ENCODE results near the gene LDLRAD4.
A peak's percentile ranks its signal among the peaks of the same experiment; 100 is the strongest.

DNA sequence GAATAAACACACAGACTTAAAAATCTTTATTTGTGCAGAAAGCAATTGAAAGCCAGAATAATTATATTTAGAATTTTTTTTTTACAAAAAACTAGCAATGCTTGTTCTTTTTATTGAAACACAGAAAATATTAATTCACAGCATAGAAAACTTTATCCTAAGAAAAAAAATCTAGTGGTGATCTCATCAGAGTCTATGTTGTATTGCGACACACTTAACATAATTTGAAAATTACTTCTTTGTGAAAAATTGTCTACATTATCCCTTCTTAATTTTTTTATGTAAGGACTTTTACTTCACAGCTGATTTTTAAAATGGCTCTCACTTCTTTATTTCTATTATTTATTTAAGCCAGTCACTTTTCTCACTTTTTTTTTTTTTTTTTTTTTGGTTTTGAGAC lies 103.4 kb downstream of the LDLRAD4 start:
- no peak for TF ChIP-seq ZFP3 (CRISPR knock-in tag; IDR thresholded peaks at IDR 0.05)
- no peak for TF ChIP-seq ZFP30 (CRISPR knock-in tag; IDR thresholded peaks at IDR 0.05)
- TF ChIP-seq TOX (CRISPR knock-in tag; IDR thresholded peaks at IDR 0.05; ENCODE audit: borderline replicate concordance) = no peak
- TF ChIP-seq, protein P1, sequence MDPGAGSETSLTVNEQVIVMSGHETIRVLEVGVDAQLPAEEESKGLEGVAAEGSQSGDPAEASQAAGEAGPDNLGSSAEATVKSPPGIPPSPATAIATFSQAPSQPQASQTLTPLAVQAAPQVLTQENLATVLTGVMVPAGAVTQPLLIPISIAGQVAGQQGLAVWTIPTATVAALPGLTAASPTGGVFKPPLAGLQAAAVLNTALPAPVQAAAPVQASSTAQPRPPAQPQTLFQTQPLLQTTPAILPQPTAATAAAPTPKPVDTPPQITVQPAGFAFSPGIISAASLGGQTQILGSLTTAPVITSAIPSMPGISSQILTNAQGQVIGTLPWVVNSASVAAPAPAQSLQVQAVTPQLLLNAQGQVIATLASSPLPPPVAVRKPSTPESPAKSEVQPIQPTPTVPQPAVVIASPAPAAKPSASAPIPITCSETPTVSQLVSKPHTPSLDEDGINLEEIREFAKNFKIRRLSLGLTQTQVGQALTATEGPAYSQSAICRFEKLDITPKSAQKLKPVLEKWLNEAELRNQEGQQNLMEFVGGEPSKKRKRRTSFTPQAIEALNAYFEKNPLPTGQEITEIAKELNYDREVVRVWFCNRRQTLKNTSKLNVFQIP (CRISPR knock-in tag; IDR thresholded peaks at IDR 0.05; ENCODE audit: borderline replicate concordance, low read depth) = no peak
- no peak for TF ChIP-seq ARNTL (CRISPR knock-in tag; IDR thresholded peaks at IDR 0.05; ENCODE audit: borderline replicate concordance, low read depth)
- TF ChIP-seq, protein P2, sequence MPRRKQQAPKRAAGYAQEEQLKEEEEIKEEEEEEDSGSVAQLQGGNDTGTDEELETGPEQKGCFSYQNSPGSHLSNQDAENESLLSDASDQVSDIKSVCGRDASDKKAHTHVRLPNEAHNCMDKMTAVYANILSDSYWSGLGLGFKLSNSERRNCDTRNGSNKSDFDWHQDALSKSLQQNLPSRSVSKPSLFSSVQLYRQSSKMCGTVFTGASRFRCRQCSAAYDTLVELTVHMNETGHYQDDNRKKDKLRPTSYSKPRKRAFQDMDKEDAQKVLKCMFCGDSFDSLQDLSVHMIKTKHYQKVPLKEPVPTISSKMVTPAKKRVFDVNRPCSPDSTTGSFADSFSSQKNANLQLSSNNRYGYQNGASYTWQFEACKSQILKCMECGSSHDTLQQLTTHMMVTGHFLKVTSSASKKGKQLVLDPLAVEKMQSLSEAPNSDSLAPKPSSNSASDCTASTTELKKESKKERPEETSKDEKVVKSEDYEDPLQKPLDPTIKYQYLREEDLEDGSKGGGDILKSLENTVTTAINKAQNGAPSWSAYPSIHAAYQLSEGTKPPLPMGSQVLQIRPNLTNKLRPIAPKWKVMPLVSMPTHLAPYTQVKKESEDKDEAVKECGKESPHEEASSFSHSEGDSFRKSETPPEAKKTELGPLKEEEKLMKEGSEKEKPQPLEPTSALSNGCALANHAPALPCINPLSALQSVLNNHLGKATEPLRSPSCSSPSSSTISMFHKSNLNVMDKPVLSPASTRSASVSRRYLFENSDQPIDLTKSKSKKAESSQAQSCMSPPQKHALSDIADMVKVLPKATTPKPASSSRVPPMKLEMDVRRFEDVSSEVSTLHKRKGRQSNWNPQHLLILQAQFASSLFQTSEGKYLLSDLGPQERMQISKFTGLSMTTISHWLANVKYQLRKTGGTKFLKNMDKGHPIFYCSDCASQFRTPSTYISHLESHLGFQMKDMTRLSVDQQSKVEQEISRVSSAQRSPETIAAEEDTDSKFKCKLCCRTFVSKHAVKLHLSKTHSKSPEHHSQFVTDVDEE (CRISPR knock-in tag; IDR thresholded peaks at IDR 0.05) = no peak
- 0 out of 2 replicates have a peak, but pooled peaks have one; percentile 27 for TF ChIP-seq ISL1 (CRISPR knock-in tag; IDR thresholded peaks at IDR 0.05)
- no peak for TF ChIP-seq RARB (CRISPR knock-in tag; IDR thresholded peaks at IDR 0.05)
- TF ChIP-seq BACH2 (CRISPR knock-in tag; IDR thresholded peaks at IDR 0.05; ENCODE audit: borderline replicate concordance) = no peak
- TF ChIP-seq, protein P3, sequence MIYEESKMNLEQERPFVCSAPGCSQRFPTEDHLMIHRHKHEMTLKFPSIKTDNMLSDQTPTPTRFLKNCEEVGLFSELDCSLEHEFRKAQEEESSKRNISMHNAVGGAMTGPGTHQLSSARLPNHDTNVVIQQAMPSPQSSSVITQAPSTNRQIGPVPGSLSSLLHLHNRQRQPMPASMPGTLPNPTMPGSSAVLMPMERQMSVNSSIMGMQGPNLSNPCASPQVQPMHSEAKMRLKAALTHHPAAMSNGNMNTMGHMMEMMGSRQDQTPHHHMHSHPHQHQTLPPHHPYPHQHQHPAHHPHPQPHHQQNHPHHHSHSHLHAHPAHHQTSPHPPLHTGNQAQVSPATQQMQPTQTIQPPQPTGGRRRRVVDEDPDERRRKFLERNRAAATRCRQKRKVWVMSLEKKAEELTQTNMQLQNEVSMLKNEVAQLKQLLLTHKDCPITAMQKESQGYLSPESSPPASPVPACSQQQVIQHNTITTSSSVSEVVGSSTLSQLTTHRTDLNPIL (CRISPR knock-in tag; IDR thresholded peaks at IDR 0.05; ENCODE audit: low read depth) = no peak

Measured in SK-N-SH treated with all-trans-retinoic acid at 6 μM for 48 hours (cell line).